Measurements from ENCODE around the gene MCTP2.

MCTP2 gene

DNA sequence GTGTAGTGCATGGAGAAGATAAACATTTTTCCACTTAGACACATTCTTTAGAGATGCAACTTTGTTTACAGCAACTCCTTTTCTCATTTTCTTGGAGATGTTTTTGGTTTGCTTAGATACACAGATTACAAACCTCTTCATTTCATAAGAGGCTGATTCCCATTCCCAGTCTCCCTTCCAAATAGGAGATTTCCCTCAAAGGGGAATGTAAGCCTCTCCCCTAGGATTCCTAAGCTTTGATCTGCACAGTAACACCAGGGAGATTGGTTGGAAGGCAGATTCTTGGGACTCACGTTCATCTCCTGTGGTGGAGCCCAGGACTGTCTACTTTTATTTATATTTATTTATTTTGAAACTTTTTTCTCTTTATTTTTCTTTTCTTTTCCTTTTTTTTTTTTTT lies 63.2 kb downstream of the MCTP2 start:
- no peak overlapping the region for H3K27ac ChIP-seq
- no peak for DNase-seq (ENCODE audit: low read depth, low spot score)

DNA sequence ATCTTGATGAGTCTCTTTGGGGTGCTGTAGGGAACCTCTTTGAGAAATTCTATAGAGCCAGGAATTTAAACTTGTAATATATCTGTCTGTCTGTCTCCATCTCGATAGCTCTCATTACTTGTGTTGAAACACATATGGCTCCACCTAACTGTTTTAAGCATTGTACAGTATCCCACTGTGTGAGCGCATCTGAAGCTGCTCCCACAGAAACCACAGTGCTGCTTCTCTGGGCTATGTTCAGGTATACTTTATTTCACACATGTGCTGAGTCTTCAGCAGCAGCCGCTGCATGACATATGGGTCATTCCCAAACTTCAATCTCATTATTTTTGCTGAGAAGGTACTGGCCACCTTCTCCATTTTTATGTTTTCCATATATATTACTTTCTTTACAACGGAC lies 63.9 kb downstream of the MCTP2 start:
- no peak overlapping the region for H3K27ac ChIP-seq
- no peak for DNase-seq (ENCODE audit: low read depth, low spot score)

DNA sequence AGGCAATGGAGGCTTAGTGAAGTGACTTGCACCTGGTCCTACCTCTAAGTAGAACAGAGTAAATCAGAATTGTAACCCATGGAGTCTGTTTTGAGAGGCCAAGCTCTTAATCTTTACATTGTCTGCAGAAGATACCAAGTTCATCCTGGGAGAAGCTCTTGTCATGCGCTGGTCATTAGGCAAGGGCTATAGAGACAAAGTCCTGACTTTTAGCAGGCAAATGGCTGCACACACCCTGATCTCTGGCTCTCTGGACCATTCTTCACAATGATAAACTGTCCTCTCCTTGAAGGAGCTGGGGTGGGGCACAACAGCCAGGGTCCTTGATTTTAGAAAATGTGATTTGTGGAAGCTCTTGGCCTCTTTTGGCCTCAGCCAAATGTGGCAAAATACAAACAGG lies 65.4 kb downstream of the MCTP2 start:
- DNase-seq (ENCODE audit: low read depth, low spot score) = no peak

GRCh38 chr15:94297558-94297957 lies 66.2 kb downstream of the MCTP2 start:
- H3K27ac ChIP-seq = no peak overlapping the region
- DNase-seq (ENCODE audit: low read depth, low spot score) = no peak

More for the DNA sequence above, 65.4 kb downstream of the MCTP2 start:
- H3K27ac ChIP-seq = no peak overlapping the region

DNA sequence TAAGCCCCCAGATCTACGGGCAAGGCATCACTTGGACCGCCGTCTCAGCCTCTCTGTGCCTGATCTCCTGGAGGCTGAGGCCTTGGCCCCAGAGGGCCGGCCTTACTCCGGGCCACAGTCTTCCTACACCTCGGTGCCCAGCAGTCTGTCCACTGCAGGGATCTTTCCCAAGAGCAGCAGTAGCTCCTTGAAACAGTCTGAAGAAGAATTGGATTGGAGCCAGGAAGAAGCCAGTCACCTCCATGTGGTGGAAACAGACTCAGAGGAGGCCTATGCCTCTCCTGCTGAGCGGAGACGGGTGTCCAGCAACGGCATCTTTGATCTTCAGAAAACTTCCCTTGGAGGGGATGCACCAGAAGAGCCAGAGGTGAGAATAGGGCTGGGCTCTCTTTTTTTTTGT lies 67.0 kb downstream of the MCTP2 start:
- DNase-seq (ENCODE audit: low read depth, low spot score) = no peak
- H3K27ac ChIP-seq = no peak overlapping the region

DNA sequence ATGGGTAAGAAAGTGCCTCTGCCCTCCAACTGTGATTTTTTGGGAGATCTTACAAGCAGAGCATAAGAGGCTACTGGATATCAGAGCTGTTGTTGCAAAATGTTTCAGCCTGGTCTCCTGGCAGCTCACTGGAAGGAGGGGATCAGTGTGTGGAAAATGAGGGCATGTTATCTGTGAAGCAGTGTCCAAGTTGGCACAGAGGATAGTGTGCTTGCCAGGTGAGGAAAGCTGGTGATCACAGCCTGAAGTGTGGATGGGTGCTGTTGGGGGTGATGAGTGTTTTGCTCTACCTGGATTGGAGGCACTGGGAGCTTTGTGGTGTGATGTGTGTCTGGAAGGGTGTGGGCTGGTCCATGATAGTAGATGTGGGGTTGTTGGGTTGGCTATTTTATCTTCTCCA lies 69.3 kb downstream of the MCTP2 start:
- no peak for DNase-seq (ENCODE audit: low read depth, low spot score)
- no peak overlapping the region for H3K27ac ChIP-seq

DNA sequence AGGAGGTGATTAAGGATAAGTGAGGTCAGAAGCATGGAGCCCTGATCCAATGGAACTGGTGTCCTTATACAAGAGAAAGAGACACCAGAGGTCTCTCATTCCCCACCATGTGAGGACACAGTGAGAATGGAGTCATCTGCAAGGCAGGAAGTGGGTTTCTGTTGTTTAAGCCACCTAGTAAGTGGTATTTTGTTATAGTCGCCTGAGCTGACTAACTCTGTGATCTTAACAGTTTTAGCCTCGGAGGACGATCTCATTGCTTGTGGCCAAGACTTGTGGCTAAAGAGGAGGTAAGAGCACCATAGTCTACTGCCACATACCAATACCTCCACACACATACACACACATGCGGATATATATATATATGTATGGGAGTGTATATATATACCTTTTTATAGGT lies 73.8 kb downstream of the MCTP2 start:
- no peak overlapping the region for H3K27ac ChIP-seq
- no peak for DNase-seq (ENCODE audit: low read depth, low spot score)

- no peak overlapping the region for H3K27ac ChIP-seq
- no peak for DNase-seq (ENCODE audit: low read depth, low spot score)
Measured at GRCh38 chr15:94306700-94307650, 75.6 kb downstream of the MCTP2 start.

GRCh38 chr15:94312946-94313345 lies 81.6 kb downstream of the MCTP2 start:
- DNase-seq (ENCODE audit: low read depth, low spot score) = no peak
- H3K27ac ChIP-seq = no peak overlapping the region

DNA sequence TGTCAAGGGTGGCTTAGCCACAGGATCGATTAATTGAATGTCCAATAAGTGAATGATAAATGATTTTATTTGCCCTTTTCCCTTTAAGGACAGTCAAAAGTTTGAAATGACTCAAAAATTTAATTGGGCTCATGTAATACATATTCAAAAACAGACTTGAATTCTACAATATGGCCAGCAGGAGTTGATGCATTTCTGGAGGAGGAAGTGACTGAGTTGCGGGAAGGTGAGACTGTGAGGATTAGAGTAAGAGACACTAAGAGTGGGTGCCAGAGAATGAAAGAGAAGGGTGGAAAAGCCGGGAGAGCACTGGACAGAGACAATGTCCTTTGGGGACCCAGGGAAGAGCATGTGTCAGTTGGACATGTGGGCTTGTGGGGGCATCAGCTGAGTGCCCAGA lies 83.3 kb downstream of the MCTP2 start:
- no peak for DNase-seq (ENCODE audit: low read depth, low spot score)
- H3K27ac ChIP-seq = no peak overlapping the region

- no peak overlapping the region for H3K27ac ChIP-seq
- no peak for DNase-seq (ENCODE audit: low read depth, low spot score)
Measured at GRCh38 chr15:94317211-94317610, 85.8 kb downstream of the MCTP2 start.

GRCh38 chr15:94322141-94322540 lies 90.8 kb downstream of the MCTP2 start:
- no peak overlapping the region for H3K27ac ChIP-seq
- no peak for DNase-seq (ENCODE audit: low read depth, low spot score)

GRCh38 chr15:94323076-94323475 lies 91.7 kb downstream of the MCTP2 start:
- no peak overlapping the region for H3K27ac ChIP-seq
- DNase-seq (ENCODE audit: low read depth, low spot score) = no peak

DNA sequence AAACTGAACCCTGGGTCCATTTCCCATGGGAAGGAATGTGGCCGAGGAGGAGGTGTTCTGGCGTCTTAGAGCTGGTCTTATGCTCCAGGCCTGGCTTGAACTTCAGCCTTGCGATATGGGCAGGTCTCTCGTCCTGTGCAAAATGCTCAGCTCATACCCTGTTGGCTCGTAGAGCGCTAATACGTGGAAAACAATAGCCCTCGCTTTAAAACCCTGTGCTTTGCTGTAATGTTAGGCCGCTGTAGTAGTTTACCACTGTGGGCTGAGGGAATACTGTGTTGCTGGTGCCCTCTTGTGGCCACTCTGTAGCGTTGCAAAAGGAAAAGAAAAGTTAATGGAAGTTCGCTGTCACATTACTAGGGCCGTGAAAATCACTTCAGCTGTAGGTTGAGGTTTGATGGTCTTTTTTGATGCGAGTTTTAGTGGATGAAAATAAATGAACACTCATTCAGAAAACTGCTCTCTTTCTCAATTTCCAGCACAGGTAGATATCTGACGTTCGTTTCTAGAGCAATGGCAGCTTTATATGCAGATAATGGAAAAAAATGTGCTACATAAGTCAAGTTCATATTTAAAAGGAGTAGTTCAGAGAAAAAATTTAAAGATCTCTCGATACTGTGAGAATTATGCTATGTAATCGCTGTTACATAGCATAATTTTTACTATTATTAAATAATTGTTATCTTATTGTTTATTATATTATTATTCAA lies 92.9 kb downstream of the MCTP2 start:
- no peak for DNase-seq (ENCODE audit: low read depth, low spot score)
- H3K27ac ChIP-seq = no peak overlapping the region

- H3K27ac ChIP-seq = no peak overlapping the region
Measured at GRCh38 chr15:94324835-94325767, 93.7 kb downstream of the MCTP2 start.

DNA sequence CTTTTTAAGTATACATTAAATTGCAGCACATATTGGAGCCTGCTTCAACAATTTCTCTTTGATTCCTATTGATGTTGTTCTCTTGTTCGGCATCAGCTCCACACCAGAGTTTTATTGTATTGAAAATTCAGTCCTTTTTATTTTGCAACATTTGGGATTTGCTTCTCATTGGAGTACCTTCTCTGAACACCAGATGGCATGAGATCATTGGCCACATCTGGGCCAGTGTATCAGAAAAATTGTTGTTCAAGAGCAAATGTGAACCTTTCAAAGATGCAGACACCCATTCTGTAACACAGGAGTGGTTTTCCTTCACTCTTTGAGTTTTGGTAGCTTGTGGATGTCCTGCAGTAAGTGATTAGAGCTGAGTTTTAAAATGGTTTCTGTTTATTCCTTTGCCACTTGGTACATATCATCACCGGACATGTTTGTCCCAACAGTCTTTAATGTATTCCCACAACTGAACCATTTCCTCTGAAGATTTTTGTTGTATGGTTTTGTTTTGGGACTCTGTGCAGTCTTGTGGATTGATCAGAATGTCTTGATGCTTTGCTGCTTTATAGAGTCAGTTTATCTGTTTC lies 96.1 kb downstream of the MCTP2 start:
- DNase-seq (ENCODE audit: low read depth, low spot score) = no peak

More at GRCh38 chr15:94324835-94325767, 93.7 kb downstream of the MCTP2 start:
- DNase-seq (ENCODE audit: low read depth, low spot score) = no peak

DNA sequence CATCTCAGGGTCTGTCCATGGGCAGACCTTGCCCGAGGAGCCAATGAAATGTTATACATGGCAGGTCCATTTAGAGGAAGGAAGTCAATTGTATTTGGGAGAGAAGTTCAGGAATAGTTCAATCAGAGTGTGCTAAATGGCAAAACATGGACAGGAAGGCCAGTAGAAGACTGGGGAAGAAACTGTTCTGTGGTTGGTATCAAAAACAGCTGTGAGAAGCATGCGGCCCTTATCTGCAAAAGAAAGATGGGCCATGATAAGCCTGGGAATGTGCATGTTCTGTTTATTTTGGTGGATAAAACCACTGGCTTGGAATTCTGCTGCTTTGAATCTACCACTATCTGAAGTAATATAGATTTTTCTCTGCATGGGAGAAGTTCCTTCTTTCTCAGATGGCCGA lies 100.4 kb downstream of the MCTP2 start:
- no peak for DNase-seq (ENCODE audit: low read depth, low spot score)
- H3K27ac ChIP-seq = no peak overlapping the region

More for the DNA sequence above, 96.1 kb downstream of the MCTP2 start:
- no peak overlapping the region for H3K27ac ChIP-seq

DNA sequence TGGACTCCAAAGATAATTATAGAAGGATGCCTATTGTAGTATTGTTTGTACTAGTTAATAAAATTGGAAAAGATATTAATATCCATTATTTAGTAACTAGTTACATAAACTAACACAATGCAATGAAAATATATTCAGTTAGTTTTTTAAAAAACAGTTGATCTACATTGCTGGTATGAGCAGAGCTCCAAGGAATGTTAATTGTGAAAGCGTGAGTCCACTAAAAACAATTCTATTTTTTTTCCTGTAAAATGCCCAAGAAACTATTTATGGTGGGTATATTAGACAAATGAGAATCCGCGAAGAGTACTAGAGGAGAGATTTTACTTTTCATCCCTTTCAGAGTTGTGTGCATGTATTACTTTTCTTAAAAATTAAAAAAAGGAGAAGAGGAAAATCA lies 104.3 kb downstream of the MCTP2 start:
- no peak overlapping the region for H3K27ac ChIP-seq
- no peak for DNase-seq (ENCODE audit: low read depth, low spot score)

GRCh38 chr15:94336817-94337467 lies 105.6 kb downstream of the MCTP2 start:
- no peak for DNase-seq (ENCODE audit: low read depth, low spot score)

More at GRCh38 chr15:94336817-94337467, 105.6 kb downstream of the MCTP2 start:
- no peak overlapping the region for H3K27ac ChIP-seq

Data from epithelial cell of prostate (primary cell).